HepG2 (cell line): ENCODE measurements around the gene ARHGAP33. TPM values are rescaled to one million over a fixed set of nuclear protein-coding genes. Genes with fewer than 3 reads are reported as not detected.
A peak's percentile ranks its signal among the peaks of the same experiment; 100 is the strongest.

Experiments used
- GPN1 ChIP-seq: sonication (generic); formaldehyde crosslinking; IDR thresholded peaks from 2 replicates; pipeline ENCODE4 v1.5.1; 2020; ENCODE audit warnings: missing genetic modification reagents, borderline replicate concordance
- HNRNPH1 ChIP-seq: fragments of 200-400 bp; formaldehyde crosslinking; optimal IDR thresholded peaks from 2 replicates; pipeline ENCODE3; 2017; ENCODE audit warnings: mild to moderate bottlenecking, low read depth, low read length
- HOXA7 ChIP-seq: sonication (generic); formaldehyde crosslinking; IDR thresholded peaks from 2 replicates; pipeline ENCODE4 v1.8.1; 2022; ENCODE audit warnings: mild to moderate bottlenecking, missing genetic modification reagents, moderate library complexity
- IRF2 ChIP-seq: IDR thresholded peaks from 2 replicates; pipeline ENCODE4 v1.6.1; 2018; ENCODE audit warnings: missing genetic modification reagents, missing compliant biosample characterization
- MED8 ChIP-seq: sonication (generic); formaldehyde crosslinking; IDR thresholded peaks from 2 replicates; pipeline ENCODE4 v1.8.1; 2023; ENCODE audit warnings: mild to moderate bottlenecking, missing genetic modification reagents; ENCODE audit not compliant: insufficient replicate concordance
- MIER2 ChIP-seq: IDR thresholded peaks from 2 replicates; pipeline ENCODE4 v1.6.1; 2016; ENCODE audit warnings: missing biosample characterization, missing genetic modification reagents
- MTA3 ChIP-seq: sonication (generic); formaldehyde crosslinking; IDR thresholded peaks from 2 replicates; pipeline ENCODE4 v1.4.0; 2020; ENCODE audit warnings: missing genetic modification reagents
- PAX8 ChIP-seq: sonication (generic); formaldehyde crosslinking; IDR thresholded peaks from 2 replicates; pipeline ENCODE4 v1.8.0; 2022; ENCODE audit warnings: mild to moderate bottlenecking, missing genetic modification reagents, borderline replicate concordance
- RELA ChIP-seq: sonication (generic); formaldehyde crosslinking; IDR thresholded peaks from 2 replicates; pipeline ENCODE4 v1.4.0; 2020; ENCODE audit warnings: missing genetic modification reagents
- SIN3A ChIP-seq: IDR thresholded peaks from 2 replicates; pipeline ENCODE4 v1.6.1; 2011; ENCODE audit warnings: low read depth, mild to moderate bottlenecking, control low read depth, low read length, borderline replicate concordance
- ZFP36L1 ChIP-seq: sonication (generic); formaldehyde crosslinking; IDR thresholded peaks from 2 replicates; pipeline ENCODE4 v1.8.0; 2022; ENCODE audit warnings: mild to moderate bottlenecking, missing genetic modification reagents, moderate library complexity
- ZIK1 ChIP-seq: sonication (generic); formaldehyde crosslinking; IDR thresholded peaks from 2 replicates; pipeline ENCODE4 v1.5.0; 2020; ENCODE audit warnings: mild to moderate bottlenecking, low read depth, missing genetic modification reagents, borderline replicate concordance
- ZNF207 ChIP-seq: fragments of 450-650 bp; IDR thresholded peaks from 2 replicates; pipeline ENCODE4 v1.6.1; 2016; ENCODE audit warnings: antibody characterized with exemption, borderline replicate concordance
- ZNF546 ChIP-seq: sonication (generic); formaldehyde crosslinking; conservative IDR thresholded peaks from 2 replicates; pipeline ENCODE4 v1.8.1; 2023; ENCODE audit warnings: mild to moderate bottlenecking, missing genetic modification reagents
- ZNF605 ChIP-seq: sonication (generic); formaldehyde crosslinking; IDR thresholded peaks from 2 replicates; pipeline ENCODE4 v1.8.0; 2022; ENCODE audit warnings: mild to moderate bottlenecking, missing genetic modification reagents
- ZNF644 ChIP-seq: IDR thresholded peaks from 2 replicates; pipeline ENCODE4 v1.6.1; 2016; ENCODE audit warnings: low read depth
- polyA plus RNA-seq, 8 experiments: library from polyadenylated mRNA; depleted of rRNA in 3 of 8; stranded (reverse) in 7 of 8; unstranded in 1 of 8; fragments of >200 nt; fragmentation: Illumina TruSeq in 4 of 8; extraction: Trizol in 4 of 8; gene quantifications; 2 replicates each; pipeline versions ENCODE4 v1.2.1 to v1.2.3, GENCODE V29; 2011 to 2016; ENCODE audit warnings: low read depth in 4 of 8, missing spikeins in 1 of 8, mixed read lengths in 1 of 8; ENCODE audit not compliant: insufficient read depth in 1 of 8
- total RNA-seq, 5 experiments: library from RNA; depleted of rRNA; stranded (reverse); fragments of >200 nt; fragmentation: Illumina TruSeq; extraction: Trizol; gene quantifications; 2 replicates each; pipeline ENCODE4 v1.2.3, GENCODE V29; 2016; ENCODE audit warnings: low read depth in 1 of 5
- TF ChIP-seq, protein P1 (sequence below): sonication (generic); formaldehyde crosslinking; IDR thresholded peaks from 2 replicates; pipeline ENCODE4 v1.5.0; 2020; ENCODE audit warnings: mild to moderate bottlenecking, missing genetic modification reagents
- TF ChIP-seq, protein P2 (sequence below): sonication (generic); formaldehyde crosslinking; conservative IDR thresholded peaks from 2 replicates; pipeline ENCODE4 v1.4.0; 2020; ENCODE audit warnings: missing genetic modification reagents
- TF ChIP-seq, protein P3 (sequence below): sonication (generic); formaldehyde crosslinking; IDR thresholded peaks from 2 replicates; pipeline ENCODE4 v1.8.1; 2022; ENCODE audit warnings: low read depth, mild to moderate bottlenecking, missing genetic modification reagents
- TF ChIP-seq, protein P4 (sequence below): sonication (generic); formaldehyde crosslinking; IDR thresholded peaks from 2 replicates; pipeline ENCODE4 v1.8.0; 2022; ENCODE audit warnings: missing genetic modification reagents, mild to moderate bottlenecking, inconsistent platforms, borderline replicate concordance
- TF ChIP-seq, protein P5 (sequence below): IDR thresholded peaks from 2 replicates; pipeline ENCODE4 v1.6.1; 2012; ENCODE audit warnings: inconsistent platforms
- TF ChIP-seq, protein P6 (sequence below): sonication (generic); formaldehyde crosslinking; IDR thresholded peaks from 2 replicates; pipeline ENCODE4 v1.4.0; 2020; ENCODE audit warnings: low read depth, mild to moderate bottlenecking, missing genetic modification reagents

The ARHGAP33 gene
- total and polyA plus RNA-seq, 2 of the 13 experiments (the other 11 are each of a cell fraction or from before 2014, with no cell fraction given): 1.3 to 2.7 TPM

DNA sequence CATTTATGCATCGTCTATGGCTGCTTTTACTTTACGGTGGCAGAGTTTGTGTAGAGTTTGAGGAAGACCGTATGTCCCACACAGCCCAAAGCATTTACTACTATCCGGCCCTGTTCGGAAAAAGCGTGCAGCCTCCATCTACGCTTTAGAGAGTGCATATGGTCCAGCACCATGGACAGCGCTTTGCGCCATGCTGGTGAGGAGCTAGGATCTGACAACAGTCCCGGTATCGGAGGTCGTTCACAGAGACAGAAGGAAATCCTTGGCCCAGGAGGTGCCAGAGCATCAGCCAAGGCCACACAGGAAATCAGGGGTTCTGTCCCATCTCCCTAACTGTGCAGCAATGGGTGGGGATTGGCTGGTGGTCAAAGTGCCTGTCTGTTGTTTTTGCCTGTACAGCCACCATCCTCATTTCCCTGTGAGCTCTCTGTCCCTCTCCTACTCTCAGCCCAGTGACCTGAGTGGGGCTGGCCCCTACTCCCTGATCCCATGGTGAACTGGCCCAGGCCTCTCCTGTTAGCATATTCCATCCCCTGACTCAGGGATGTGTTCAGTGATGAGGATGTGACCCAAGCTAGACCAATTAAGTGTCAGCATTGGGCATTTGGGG is 53.4 kb downstream of the ARHGAP33 start (continued):
- TF ChIP-seq, protein P1, sequence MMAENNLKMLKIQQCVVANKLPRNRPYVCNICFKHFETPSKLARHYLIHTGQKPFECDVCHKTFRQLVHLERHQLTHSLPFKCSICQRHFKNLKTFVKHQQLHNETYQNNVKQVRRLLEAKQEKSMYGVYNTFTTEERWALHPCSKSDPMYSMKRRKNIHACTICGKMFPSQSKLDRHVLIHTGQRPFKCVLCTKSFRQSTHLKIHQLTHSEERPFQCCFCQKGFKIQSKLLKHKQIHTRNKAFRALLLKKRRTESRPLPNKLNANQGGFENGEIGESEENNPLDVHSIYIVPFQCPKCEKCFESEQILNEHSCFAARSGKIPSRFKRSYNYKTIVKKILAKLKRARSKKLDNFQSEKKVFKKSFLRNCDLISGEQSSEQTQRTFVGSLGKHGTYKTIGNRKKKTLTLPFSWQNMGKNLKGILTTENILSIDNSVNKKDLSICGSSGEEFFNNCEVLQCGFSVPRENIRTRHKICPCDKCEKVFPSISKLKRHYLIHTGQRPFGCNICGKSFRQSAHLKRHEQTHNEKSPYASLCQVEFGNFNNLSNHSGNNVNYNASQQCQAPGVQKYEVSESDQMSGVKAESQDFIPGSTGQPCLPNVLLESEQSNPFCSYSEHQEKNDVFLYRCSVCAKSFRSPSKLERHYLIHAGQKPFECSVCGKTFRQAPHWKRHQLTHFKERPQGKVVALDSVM: 0 out of 2 replicates have a peak, but pooled peaks have one; percentile 28
- TF ChIP-seq IRF2 (peak; percentile 92), MTA3 (CRISPR knock-in tag) (peak; percentile 91; the same call in 1 of the 2 replicates), ZIK1 (CRISPR knock-in tag) (peak; percentile 83; the same call in 1 of the 2 replicates), ZNF644 (CRISPR knock-in tag) (peak; percentile 84), RELA (0 out of 2 replicates have a peak, but pooled peaks have one; percentile 38), MIER2 (CRISPR knock-in tag) (peak; percentile 99), ZNF605 (CRISPR knock-in tag) (peak; percentile 77; the same call in 1 of the 2 replicates), HOXA7 (CRISPR knock-in tag) (no peak), SIN3A (peak; percentile 86; the same call in 1 of the 2 replicates), MED8 (CRISPR knock-in tag) (no peak), PAX8 (CRISPR knock-in tag) (no peak; the same call in 1 of the 2 replicates), ZNF546 (CRISPR knock-in tag) (peak; percentile 79; the same call in 1 of the 2 replicates), HNRNPH1 (no peak), ZNF207 (no peak), ZFP36L1 (no peak), GPN1 (CRISPR knock-in tag) (peak; percentile 77; the same call in 1 of the 2 replicates)
- TF ChIP-seq, protein P2, sequence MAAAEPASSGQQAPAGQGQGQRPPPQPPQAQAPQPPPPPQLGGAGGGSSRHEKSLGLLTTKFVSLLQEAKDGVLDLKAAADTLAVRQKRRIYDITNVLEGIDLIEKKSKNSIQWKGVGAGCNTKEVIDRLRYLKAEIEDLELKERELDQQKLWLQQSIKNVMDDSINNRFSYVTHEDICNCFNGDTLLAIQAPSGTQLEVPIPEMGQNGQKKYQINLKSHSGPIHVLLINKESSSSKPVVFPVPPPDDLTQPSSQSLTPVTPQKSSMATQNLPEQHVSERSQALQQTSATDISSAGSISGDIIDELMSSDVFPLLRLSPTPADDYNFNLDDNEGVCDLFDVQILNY: peak; percentile 75; the same call in 1 of the 2 replicates
- TF ChIP-seq, protein P3, sequence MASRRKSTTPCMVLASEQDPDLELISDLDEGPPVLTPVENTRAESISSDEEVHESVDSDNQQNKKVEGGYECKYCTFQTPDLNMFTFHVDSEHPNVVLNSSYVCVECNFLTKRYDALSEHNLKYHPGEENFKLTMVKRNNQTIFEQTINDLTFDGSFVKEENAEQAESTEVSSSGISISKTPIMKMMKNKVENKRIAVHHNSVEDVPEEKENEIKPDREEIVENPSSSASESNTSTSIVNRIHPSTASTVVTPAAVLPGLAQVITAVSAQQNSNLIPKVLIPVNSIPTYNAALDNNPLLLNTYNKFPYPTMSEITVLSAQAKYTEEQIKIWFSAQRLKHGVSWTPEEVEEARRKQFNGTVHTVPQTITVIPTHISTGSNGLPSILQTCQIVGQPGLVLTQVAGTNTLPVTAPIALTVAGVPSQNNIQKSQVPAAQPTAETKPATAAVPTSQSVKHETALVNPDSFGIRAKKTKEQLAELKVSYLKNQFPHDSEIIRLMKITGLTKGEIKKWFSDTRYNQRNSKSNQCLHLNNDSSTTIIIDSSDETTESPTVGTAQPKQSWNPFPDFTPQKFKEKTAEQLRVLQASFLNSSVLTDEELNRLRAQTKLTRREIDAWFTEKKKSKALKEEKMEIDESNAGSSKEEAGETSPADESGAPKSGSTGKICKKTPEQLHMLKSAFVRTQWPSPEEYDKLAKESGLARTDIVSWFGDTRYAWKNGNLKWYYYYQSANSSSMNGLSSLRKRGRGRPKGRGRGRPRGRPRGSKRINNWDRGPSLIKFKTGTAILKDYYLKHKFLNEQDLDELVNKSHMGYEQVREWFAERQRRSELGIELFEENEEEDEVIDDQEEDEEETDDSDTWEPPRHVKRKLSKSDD: peak; percentile 86; the same call in 1 of the 2 replicates
- TF ChIP-seq, protein P4, sequence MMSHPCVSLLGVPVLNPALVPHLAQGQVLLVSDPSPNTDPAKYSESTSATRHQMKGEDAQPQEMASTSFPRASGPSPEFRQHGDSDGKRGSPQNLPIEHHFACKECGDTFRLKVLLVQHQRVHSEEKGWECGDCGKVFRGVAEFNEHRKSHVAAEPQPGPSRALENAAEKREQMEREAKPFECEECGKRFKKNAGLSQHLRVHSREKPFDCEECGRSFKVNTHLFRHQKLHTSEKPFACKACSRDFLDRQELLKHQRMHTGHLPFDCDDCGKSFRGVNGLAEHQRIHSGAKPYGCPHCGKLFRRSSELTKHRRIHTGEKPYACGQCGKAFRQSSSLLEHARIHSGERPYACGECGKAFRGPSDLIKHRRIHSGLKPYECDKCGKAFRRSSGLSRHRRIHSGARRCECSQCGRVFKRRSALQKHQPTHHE (CRISPR knock-in tag): no peak
- TF ChIP-seq, protein P5, sequence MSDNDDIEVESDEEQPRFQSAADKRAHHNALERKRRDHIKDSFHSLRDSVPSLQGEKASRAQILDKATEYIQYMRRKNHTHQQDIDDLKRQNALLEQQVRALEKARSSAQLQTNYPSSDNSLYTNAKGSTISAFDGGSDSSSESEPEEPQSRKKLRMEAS: peak; percentile 75
- TF ChIP-seq, protein P6, sequence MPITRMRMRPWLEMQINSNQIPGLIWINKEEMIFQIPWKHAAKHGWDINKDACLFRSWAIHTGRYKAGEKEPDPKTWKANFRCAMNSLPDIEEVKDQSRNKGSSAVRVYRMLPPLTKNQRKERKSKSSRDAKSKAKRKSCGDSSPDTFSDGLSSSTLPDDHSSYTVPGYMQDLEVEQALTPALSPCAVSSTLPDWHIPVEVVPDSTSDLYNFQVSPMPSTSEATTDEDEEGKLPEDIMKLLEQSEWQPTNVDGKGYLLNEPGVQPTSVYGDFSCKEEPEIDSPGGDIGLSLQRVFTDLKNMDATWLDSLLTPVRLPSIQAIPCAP (CRISPR knock-in tag): 0 out of 2 replicates have a peak, but pooled peaks have one; percentile 46
